Measurements from ENCODE around the gene B3GNT3. TPM values are rescaled to one million over a fixed set of nuclear protein-coding genes. Genes with fewer than 3 reads are reported as not detected.

The B3GNT3 gene
- polyA plus RNA-seq, 3 donors = not detected

GRCh38 chr19:17807731-17808316 is 12.9 kb downstream of the B3GNT3 start:
- no peak for TF ChIP-seq CTCF (IDR thresholded peaks at IDR 0.05)
- intact Hi-C loops (cut with micrococcal nuclease) = no loop called here
- H3K36me3 Mint-ChIP-seq = peaks cover 0 to 6% of the 10 kb centered on the region in 2 donors
- DNase-seq = no peak
- H3K4me1 Mint-ChIP-seq = peaks cover 19% of the 10 kb centered on the region
- Histone ChIP-seq H3K36me3 (replicated peaks in 1 of 2; ENCODE audit: control insufficient read depth in 1 of 2, insufficient read depth in 2 of 2, low read length in 2 of 2) (no peaks in the 10 kb centered on the region), H3K9me3 (replicated peaks in 1 of 2; ENCODE audit: control insufficient read depth in 1 of 2, insufficient read depth in 1 of 2, low read length in 2 of 2) (no peaks in the 10 kb centered on the region), H3K27me3 (ENCODE audit: control insufficient read depth in 2 of 2, insufficient read depth in 2 of 2, low read length in 2 of 2) (peaks cover 0 to 14% of the 10 kb centered on the region in 2 donors), H3K4me1 (ENCODE audit: control insufficient read depth in 1 of 2, insufficient read depth in 2 of 2, low read length in 2 of 2) (peaks cover 12 to 17% of the 10 kb centered on the region in 2 donors), H3K79me2 (ENCODE audit: insufficient read depth, low read length) (no peaks in the 10 kb centered on the region), H3K9ac (ENCODE audit: insufficient read depth, low read length, poor library complexity, severe bottlenecking) (no peak overlapping the region), H4K20me1 (ENCODE audit: insufficient read depth, low read length) (no peaks in the 10 kb centered on the region), H3K4me3 (replicated peaks in 1 of 3; ENCODE audit: low read depth in 2 of 3, low read length in 3 of 3) (no peak overlapping the region), H3K4me2 (replicated peaks; ENCODE audit: extremely low read depth, low read length, poor library complexity, severe bottlenecking) (no peak overlapping the region), H2AFZ (ENCODE audit: insufficient read depth, low read depth, low read length, poor library complexity, severe bottlenecking) (no peak overlapping the region), H3K27ac (ENCODE audit: low read depth in 1 of 2, low read length in 2 of 2) (no peak overlapping the region)
- peaks cover 0 to 3% (median 0%) of the 10 kb centered on the region in 7 donors for H3K9me3 Mint-ChIP-seq
- 46% methylated on average over 30 of the region's 38 CpGs for WGBS (ENCODE audit: insufficient coverage)
- H3K4me3 Mint-ChIP-seq = peak overlapping the region in 1 of 2 donors; percentile 76
- H3K27ac Mint-ChIP-seq = no peak overlapping the region
- H3K27me3 Mint-ChIP-seq (ENCODE audit: low read depth in 3 of 3) = peaks cover 19 to 31% (median 27%) of the 10 kb centered on the region in 3 donors

GRCh38 chr19:17811103-17811502 is 16.2 kb downstream of the B3GNT3 start:
- Histone ChIP-seq H3K9ac (ENCODE audit: insufficient read depth, low read length, poor library complexity, severe bottlenecking) (no peak overlapping the region), H2AFZ (ENCODE audit: insufficient read depth, low read depth, low read length, poor library complexity, severe bottlenecking) (no peak overlapping the region), H3K27me3 (ENCODE audit: control insufficient read depth in 2 of 2, insufficient read depth in 2 of 2, low read length in 2 of 2) (peaks cover 0 to 14% of the 10 kb centered on the region in 2 donors), H3K4me2 (replicated peaks; ENCODE audit: extremely low read depth, low read length, poor library complexity, severe bottlenecking) (no peak overlapping the region), H3K79me2 (ENCODE audit: insufficient read depth, low read length) (no peaks in the 10 kb centered on the region), H3K4me3 (replicated peaks in 1 of 3; ENCODE audit: low read depth in 2 of 3, low read length in 3 of 3) (no peak overlapping the region), H3K36me3 (replicated peaks in 1 of 2; ENCODE audit: control insufficient read depth in 1 of 2, insufficient read depth in 2 of 2, low read length in 2 of 2) (no peaks in the 10 kb centered on the region), H3K27ac (ENCODE audit: low read depth in 1 of 2, low read length in 2 of 2) (no peak overlapping the region), H3K4me1 (ENCODE audit: control insufficient read depth in 1 of 2, insufficient read depth in 2 of 2, low read length in 2 of 2) (peaks cover 0 to 5% of the 10 kb centered on the region in 2 donors), H4K20me1 (ENCODE audit: insufficient read depth, low read length) (no peaks in the 10 kb centered on the region), H3K9me3 (replicated peaks in 1 of 2; ENCODE audit: control insufficient read depth in 1 of 2, insufficient read depth in 1 of 2, low read length in 2 of 2) (no peaks in the 10 kb centered on the region)
- peaks cover 8% of the 10 kb centered on the region for H3K4me1 Mint-ChIP-seq
- intact Hi-C loops (cut with micrococcal nuclease) = no loop called here
- H3K36me3 Mint-ChIP-seq = no peaks in the 10 kb centered on the region
- peaks cover 19 to 31% (median 26%) of the 10 kb centered on the region in 3 donors for H3K27me3 Mint-ChIP-seq (ENCODE audit: low read depth in 3 of 3)
- H3K9me3 Mint-ChIP-seq = peaks cover 0 to 1% (median 0%) of the 10 kb centered on the region in 7 donors
- H3K27ac Mint-ChIP-seq = no peak overlapping the region
- H3K4me3 Mint-ChIP-seq = no peak overlapping the region
- no CpG with 5 or more reads among the region's 2 CpGs for WGBS (ENCODE audit: insufficient coverage)
- no peak for TF ChIP-seq CTCF (IDR thresholded peaks at IDR 0.05)
- DNase-seq = no peak
